HUES6 (cell line): ENCODE results near the gene SPOCD1.

Experiments
- H3K27ac ChIP-seq: 2 replicates; pipeline ENCODE4 v1.7.0; 2013; ENCODE audit warnings: low read depth, mild to moderate bottlenecking, low read length, inconsistent platforms
- H3K27me3 ChIP-seq: 2 replicates; pipeline ENCODE4 v1.6.1; 2013; ENCODE audit warnings: low read length; ENCODE audit not compliant: control insufficient read depth, insufficient read depth
- H3K36me3 ChIP-seq: 2 replicates; pipeline ENCODE4 v1.6.1; 2013; ENCODE audit warnings: low read length; ENCODE audit not compliant: control insufficient read depth, insufficient read depth
- H3K4me1 ChIP-seq: 2 replicates; pipeline ENCODE4 v1.6.1; 2013; ENCODE audit warnings: low read length; ENCODE audit not compliant: control insufficient read depth, insufficient read depth
- H3K4me3 ChIP-seq: 2 replicates; pipeline ENCODE4 v1.5.1; 2013; ENCODE audit warnings: low read depth, low read length
- H3K9ac ChIP-seq: one replicate; pipeline ENCODE4 v1.6.1; 2013; ENCODE audit warnings: mild to moderate bottlenecking, low read length
- H3K9me3 ChIP-seq: 2 replicates; pipeline ENCODE4 v1.6.1; 2013; ENCODE audit warnings: low read depth, low read length; ENCODE audit not compliant: control insufficient read depth, insufficient read depth

Gene SPOCD1

DNA sequence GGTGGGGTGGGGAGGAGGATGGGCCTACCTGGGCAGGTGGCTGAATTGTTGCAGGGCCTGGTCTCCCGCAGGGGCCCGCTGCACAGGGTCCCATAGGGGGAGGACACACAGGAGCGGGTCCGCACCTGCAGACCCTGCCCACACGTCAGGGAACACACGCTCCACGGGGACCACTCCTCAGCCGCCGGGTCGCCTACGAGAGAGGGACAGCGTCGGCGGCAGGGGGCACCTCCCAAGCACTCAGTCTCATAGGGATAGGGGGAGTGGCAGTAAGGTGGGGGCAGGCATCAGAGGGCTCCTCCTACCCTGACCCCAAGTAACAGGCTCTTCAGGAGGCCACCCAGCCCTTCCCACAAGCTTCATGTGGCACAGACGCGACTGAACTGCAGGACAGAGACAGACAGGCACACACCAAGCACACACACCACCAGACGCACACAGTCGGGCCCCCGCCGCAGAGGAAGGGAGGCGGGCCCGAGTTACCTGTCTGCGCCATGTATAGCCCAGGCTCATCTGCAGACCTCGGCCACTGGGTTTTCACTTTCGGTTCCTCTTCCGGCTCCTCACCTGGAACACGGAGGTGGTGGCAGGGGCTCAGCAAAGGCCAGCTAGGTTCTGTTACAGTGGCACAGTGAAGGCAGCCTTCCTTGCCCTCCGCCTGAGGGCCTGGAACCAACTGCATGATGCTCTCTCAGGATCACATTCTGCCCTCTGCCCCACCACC is 71.5 kb downstream of the SPOCD1 start:
- H3K27me3 ChIP-seq = no peaks in the 10 kb centered on the region
- no peaks in the 10 kb centered on the region for H3K36me3 ChIP-seq
- no peak overlapping the region for H3K27ac ChIP-seq
- H3K9me3 ChIP-seq = no peaks in the 10 kb centered on the region
- peaks cover 44% of the 10 kb centered on the region for H3K4me1 ChIP-seq
- H3K9ac ChIP-seq = no peak overlapping the region
- no peak overlapping the region for H3K4me3 ChIP-seq

GRCh38 chr1:31742462-31743212 is 73.2 kb downstream of the SPOCD1 start:
- H3K36me3 ChIP-seq = peaks cover 4% of the 10 kb centered on the region; the same call in 1 of the 2 replicates
- H3K4me3 ChIP-seq = no peak overlapping the region
- no peaks in the 10 kb centered on the region for H3K27me3 ChIP-seq
- H3K4me1 ChIP-seq = peaks cover 33% of the 10 kb centered on the region
- H3K9me3 ChIP-seq = no peaks in the 10 kb centered on the region
- no peak overlapping the region for H3K27ac ChIP-seq
- no peak overlapping the region for H3K9ac ChIP-seq
